HG02981 (cell line): ENCODE results near the gene KRTAP5-3.

Experiments
- ATAC-seq: cut with Tn5 transposase; IDR thresholded peaks from one replicate; pipeline ENCODE4 v1.9.1; 2021; ENCODE audit warnings: mild to moderate bottlenecking, moderate library complexity; ENCODE audit not compliant: unreplicated experiment

The KRTAP5-3 gene

GRCh38 chr11:1643146-1643690, 35.0 kb upstream of the KRTAP5-3 start:
- no peak for ATAC-seq

- ATAC-seq: no peak
Measured at GRCh38 chr11:1642288-1643145, 34.3 kb upstream of the KRTAP5-3 start.

GRCh38 chr11:1641096-1641495, 32.8 kb upstream of the KRTAP5-3 start:
- no peak for ATAC-seq

- no peak for ATAC-seq
Measured at GRCh38 chr11:1640076-1640946, 32.0 kb upstream of the KRTAP5-3 start.

- no peak for ATAC-seq
Measured at GRCh38 chr11:1639666-1640065, 31.4 kb upstream of the KRTAP5-3 start.

GRCh38 chr11:1639102-1639620, 30.9 kb upstream of the KRTAP5-3 start:
- ATAC-seq: no peak

- no peak for ATAC-seq
Measured at GRCh38 chr11:1638344-1638743, 30.1 kb upstream of the KRTAP5-3 start.

GRCh38 chr11:1637628-1638027, 29.4 kb upstream of the KRTAP5-3 start:
- ATAC-seq: no peak

GRCh38 chr11:1636291-1636950, 28.2 kb upstream of the KRTAP5-3 start:
- ATAC-seq: no peak

- ATAC-seq: no peak
Measured at GRCh38 chr11:1633864-1634263, 25.6 kb upstream of the KRTAP5-3 start.

GRCh38 chr11:1632053-1632714, 23.9 kb upstream of the KRTAP5-3 start:
- ATAC-seq: no peak

GRCh38 chr11:1631066-1631568, 22.9 kb upstream of the KRTAP5-3 start:
- ATAC-seq: no peak

- ATAC-seq: no peak
Measured at GRCh38 chr11:1630271-1630670, 22.0 kb upstream of the KRTAP5-3 start.

GRCh38 chr11:1629326-1630185, 21.3 kb upstream of the KRTAP5-3 start, which contains the start of gene KRTAP5-5:
Gene KRTAP5-5 (plus strand): TSS chr11:1629775. CDS start chr11:1629841, 66 bp downstream.
- no peak for ATAC-seq

- no peak for ATAC-seq
Measured at GRCh38 chr11:1628506-1629325, 20.5 kb upstream of the KRTAP5-3 start.

- ATAC-seq: no peak
Measured at GRCh38 chr11:1625541-1625940, 17.3 kb upstream of the KRTAP5-3 start.

GRCh38 chr11:1624621-1625020, 16.4 kb upstream of the KRTAP5-3 start:
- no peak for ATAC-seq

GRCh38 chr11:1623716-1624115, 15.5 kb upstream of the KRTAP5-3 start:
- no peak for ATAC-seq
